DND-41 (cell line): ENCODE data around the gene VAMP2.

ENCODE experiments used
- CTCF ChIP-seq: IDR thresholded peaks from 2 replicates; pipeline ENCODE4 v1.5.1; 2012; ENCODE audit warnings: borderline replicate concordance, low read length, moderate library complexity, mild to moderate bottlenecking; ENCODE audit not compliant: poor library complexity, severe bottlenecking; ENCODE audit errors: extremely low read depth
- EZH2 ChIP-seq: IDR thresholded peaks from 3 replicates; pipeline ENCODE4 v1.6.1; 2012; ENCODE audit warnings: borderline replicate concordance, low read depth, mild to moderate bottlenecking, moderate library complexity, low read length, inconsistent platforms; ENCODE audit not compliant: severe bottlenecking

GRCh38 chr17:8126491-8127066 is 36.2 kb downstream of the VAMP2 start:
- TF ChIP-seq CTCF (no peak), EZH2 (no peak)
